HS-27A (cell line): ENCODE data around the gene GAD2.

Experiments
- DNase-seq: peaks from one replicate; pipeline ENCODE4 v3.0.0-alpha.2; 2012; ENCODE audit warnings: low read depth, missing footprints

The GAD2 gene

DNA sequence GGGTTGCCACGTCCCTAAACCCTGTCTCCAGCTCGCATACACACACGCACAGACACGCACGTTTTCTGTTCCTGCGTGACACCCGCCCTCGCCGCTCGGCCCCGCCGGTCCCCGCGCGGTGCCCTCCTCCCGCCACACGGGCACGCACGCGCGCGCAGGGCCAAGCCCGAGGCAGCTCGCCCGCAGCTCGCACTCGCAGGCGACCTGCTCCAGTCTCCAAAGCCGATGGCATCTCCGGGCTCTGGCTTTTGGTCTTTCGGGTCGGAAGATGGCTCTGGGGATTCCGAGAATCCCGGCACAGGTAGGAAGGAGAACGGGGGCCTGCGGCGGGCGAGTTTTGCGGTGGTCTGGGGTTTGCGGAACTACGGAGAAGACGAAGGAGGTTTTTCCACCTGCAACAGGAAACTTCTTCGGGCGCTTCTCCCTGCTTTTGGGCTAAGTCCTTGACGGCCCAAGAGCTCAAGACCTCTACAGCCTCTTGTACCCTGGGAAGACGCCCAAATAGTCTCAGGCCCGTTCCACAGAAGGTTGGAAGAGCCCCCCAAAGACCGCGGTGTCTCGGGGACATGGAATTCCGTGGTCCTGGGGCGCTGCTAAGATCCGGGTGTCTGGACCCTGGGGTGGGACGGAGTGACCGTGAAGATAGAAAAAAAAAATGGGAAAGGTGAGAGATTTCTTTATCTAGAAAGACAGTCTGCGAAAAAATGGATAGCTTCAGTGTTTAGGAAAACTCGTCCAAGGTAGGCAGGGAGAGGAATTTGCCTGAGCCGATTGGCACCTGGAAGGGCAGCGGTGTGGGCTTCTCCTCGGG, at the start of gene GAD2:
TSS of gene GAD2 (plus strand) at position 190 of the 811 bp plus-strand sequence. CDS start at position 226, 36 bp downstream.
- DNase-seq = no peak

DNA sequence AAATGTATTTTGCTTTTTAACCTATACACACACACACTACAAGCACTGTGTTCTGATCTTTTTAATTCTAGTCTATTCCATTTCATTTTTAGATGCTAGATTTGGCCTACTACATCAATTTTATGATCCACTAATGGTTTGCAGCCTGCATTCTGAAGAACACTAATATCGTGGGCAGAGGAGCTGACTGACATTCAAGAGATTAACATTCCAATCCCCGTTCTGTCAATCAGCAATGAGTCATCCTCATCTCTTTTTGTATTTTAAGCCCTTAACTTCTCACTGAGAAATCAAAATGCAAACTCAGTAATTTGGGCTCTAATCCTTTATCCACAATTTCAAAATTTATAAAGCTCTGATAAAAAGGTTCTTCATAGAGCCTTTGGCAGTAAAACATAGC, 47.1 kb upstream of the GAD2 start:
- no peak for DNase-seq

DNA sequence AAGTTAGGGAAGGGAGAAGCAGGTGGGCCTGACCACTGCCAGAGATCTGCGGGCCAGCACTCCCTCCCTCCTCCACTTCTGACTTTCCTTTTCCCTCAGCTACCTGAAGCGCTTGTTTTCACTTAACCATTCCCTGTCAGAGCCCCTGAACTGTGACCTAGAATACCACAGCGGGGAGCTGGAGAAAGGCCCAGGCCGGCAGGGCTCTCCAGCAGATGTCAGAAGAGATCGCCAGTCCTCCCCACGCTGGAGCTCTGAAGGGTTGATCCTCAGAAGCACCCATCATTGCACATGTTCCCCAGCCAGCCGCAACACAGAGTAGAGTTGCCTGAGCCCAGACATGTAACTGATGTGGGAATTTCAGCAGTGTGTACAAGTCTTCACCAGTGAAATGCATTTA, 44.4 kb upstream of the GAD2 start:
- DNase-seq = no peak

DNA sequence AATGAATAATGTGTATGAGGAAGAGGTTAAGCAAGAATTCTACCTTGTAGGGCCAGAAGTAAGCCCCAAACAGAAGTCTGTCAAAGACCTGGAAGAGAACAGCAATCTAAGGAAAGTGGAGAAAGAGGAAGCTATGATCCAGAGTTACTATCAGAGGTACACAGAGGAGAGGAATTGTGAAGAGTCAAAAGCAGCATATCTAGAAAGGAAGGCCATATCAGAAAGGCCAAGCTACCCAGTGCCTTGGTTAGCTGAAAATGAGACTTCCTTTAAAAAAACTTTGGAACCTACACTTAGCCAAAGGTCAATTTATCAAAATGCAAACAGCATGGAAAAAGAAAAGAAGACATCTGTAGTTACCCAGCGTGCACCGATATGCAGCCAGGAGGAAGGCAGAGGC, 42.7 kb upstream of the GAD2 start:
- no peak for DNase-seq

DNA sequence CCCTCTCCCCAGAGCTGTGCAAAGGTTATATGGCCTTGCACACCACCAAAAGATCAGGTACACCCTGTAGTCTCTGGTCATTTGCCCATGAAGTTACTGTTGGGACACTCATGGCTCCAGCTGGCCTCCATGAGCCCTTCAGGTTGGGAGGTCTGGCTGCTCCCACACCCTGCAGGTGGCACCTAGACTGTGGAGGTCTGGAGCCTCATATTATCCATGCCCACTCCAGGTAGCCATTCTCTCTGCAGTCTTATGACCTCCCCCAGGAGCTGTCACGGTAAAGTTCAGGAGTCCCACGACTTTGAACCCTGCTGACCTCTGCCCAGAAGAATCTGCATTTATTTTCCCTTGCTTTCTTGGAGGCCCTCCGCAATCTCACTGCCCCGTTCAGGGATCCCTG, 39.2 kb upstream of the GAD2 start:
- DNase-seq = no peak

DNA sequence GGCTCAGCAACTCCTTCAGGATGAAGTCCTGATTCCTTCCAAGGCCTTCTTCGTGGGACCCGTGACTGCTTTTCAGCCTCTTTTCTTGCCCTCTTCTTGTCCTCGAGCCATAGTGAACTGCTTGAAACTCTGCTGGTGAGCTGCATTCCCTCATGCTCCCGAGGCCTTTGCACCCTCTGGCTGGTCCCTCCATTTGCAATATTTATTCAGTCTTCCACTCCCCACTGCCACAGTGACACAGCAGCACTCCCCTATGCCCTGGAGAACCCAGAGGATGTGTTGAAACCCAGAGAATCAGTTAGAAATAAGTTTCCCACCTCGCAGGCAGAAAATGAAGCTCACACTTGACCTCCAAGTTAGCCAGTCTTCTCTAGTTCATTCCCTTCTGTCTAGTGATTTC, 22.3 kb upstream of the GAD2 start:
- DNase-seq = no peak

DNA sequence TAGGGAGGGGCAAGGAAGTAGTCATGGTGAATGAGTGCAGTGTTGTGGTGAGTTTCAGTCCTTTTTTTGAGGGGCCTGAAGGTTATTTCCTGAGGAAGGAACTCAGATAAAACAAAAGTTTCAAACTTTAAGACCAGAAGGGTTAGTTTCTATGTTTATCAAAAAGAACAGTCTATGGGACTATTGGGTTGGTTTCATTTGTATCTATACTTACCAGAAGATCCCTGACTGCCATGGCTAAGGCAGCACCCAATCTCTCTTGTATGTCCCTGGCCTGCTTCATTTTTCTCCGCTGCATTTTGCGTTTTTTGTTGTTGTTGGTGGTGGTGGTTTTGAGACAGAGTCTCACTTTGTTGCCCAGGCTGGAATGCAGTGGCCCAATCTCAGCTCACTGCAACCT, 19.3 kb upstream of the GAD2 start:
- DNase-seq = no peak

DNA sequence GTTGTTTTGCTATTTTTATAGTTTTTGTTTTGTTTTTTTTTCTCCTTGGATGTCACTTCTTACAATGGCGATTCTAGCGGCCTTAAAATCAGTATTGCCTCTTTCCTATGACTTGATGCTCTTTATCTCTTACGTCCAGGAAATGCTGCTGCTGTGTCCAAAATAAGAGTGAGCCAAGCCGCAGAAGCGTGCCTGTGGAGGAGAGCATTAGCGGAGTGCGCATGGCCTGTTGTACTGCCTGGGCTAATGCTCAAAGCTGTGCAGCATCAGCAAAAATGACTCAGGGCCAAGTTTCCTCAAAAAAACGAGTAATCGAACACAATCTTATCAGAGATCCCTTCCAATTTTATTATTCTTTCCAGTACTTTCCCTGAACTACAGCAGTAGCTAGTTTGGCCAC, 18.5 kb upstream of the GAD2 start:
- DNase-seq = no peak

DNA sequence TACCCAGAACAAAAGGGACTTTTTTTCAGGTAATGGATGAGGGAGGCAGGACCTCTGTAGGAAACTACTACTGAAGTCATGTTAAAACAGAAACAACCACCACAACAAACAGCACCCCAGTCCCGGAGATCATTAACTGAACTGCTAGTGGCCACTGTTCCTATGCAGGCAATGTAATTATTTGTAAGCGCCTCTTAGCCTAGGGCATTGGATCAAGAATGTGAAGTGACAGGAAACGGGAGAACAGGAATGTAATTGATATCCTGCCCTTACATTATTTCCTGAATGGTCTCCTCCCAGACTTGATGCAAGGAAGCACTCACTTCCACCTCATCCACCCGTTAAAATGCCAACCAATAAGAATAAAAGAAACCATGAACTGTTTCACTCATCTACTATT, 16.7 kb upstream of the GAD2 start:
- DNase-seq = no peak

DNA sequence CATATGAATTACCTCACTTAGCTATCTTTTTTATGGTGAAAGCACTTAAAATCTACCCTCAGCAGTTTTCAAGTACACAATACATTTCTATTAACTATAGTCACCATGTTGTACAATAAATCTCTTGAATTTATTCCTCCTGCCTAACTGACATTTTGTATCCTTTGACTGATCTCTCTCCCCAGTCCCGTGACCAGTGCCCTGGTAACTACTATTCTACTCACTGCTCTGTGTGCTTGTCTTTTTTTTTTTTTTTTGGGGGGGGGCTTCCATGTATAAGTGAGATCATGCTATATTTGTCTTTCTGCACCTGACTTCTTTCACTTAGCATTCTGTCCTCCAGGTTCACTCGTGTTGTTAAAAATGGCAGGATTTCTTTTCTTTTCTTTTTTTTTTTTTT, 11.4 kb upstream of the GAD2 start:
- DNase-seq = no peak

DNA sequence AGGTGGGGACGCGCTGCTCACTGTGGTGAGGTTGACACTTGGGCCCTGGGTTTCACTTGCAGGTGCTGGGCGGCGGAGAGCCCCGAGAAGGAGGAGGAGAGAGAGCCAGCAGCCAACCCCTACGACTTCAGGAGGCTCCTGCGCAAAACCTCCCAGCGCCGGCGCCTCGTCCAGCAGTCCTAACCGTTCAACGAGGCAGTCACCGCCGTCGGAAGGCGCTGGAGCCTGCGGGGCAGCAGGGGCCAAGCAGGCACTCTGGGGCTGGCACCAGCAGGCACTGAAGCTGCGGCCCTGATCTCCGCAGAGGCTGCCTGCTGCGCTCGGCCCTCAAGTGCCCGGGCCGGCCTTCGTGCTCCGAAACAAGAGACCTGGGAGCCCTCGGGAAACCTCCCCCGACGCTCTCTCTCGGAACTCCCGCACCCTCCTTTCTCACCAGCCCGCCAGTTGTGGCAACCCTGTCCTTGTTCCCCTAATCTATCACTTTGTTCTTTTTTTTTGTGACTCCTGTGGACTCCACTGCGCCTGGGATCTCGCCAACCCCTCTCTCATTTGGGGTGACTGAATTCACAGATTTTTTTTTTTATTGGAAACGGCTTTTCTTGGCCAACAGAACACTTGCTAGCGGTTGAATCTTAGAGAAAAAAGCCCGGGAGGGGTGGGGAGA, 4.7 kb upstream of the GAD2 start:
- DNase-seq = no peak

DNA sequence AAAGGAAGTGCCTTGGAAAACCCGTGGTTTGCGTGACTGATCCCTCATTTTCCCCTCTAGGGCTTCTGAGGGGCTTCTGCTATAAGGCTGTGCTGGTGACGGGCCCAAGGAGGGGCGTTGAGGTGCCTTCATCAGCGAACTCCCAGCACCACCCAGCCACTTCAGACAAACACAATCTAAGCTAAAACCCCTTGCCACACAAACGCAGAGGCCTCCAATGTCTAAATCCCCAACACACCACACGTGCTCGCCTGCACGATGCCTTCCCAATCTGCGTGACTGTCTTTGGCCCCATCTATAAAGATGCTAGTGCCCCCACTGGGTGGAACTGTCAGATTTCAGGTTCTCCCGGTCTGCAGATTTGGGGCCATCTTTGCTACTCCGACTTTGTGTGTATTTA, 4.1 kb upstream of the GAD2 start:
- DNase-seq = no peak

DNA sequence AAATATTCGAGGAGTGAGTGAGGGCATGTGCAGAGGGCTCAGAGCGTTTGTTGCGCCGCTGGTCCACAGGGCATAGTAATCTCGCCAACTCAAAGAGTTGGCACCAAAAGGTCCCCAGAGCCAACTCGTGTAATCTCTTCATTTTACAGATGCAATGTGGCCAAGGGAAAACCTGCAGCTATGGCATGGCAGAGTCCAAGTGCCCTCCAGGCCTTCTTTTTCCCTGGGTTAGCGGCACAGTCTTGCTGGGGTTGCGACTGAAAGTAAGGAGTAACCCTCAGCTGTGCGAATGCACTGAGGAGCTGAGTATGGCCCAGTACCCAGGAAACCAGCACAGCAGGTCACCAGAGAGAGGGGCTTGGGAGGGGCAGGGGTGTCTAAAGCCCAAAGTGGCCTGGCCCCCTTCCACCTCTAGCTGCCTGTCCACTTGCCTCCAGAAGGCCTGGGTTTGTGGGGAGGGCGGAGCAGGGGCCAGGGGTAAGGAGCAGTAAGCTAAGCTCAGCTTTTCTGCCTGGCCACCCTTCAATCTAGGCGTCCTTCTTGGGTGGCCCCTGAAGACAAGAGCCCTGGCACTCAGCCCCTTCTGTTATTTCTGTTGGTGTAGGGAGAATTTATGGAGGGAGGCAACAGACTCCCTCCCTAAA, 3.3 kb upstream of the GAD2 start:
- no peak for DNase-seq

DNA sequence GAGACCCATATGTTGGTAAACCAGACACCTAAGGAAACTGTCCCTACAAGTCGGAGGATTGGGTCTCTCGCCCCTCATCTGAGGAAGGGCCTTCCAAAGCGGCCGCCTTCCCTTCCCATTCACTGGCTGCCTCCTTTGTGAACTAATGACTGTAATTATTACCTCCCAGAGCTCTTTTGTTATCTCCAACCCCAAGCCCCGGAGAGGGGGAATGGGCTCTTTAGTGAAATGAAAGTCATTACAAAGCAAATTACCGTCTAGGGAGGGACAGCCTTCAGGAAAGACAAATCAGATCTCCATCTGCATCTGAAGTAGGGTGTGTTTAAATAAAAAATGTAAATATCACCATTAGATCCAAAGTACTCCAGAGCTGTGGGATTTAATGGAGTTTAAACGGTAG, 2.6 kb upstream of the GAD2 start:
- DNase-seq = no peak

DNA sequence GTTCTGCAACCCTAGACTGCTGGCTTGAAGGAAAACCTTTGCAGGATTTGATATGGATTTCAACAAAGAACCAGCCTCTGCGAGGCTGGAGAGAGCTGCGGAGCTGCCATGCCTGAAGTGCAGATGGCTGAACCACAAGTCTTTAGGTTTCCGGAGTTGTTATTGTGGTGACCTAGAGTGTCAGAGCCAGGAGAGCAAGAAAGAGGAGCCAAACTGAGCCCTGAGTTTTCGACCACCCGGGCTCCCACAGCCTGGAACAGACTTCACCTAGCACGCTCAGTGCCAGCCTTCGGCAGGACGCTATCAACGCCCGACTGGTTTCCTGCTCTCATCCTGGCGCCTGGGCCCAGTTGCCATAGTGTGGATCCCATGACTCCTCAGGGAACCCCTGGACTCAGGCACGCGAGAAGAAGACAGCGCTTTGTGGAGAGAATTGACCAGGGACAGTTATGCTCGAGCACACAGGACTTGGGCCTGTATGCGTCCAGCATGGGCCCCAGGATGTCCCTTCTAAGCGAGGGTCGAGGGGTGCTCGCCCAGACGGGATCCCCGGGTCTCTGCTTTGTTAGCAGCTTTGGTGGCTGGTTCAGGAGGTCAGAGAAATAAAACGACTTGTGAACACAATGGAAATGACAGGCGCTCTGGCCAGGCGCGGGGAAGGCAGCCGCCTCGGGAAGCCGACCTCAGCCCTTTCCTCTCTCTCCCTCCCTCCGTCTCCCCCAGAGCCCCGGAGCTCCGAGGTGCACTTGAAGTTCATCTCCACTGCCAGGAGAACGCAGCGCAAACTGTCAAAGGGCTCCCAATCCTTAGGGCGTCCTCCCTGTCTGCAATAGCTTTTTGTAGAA, 1.8 kb upstream of the GAD2 start:
- DNase-seq = no peak

DNA sequence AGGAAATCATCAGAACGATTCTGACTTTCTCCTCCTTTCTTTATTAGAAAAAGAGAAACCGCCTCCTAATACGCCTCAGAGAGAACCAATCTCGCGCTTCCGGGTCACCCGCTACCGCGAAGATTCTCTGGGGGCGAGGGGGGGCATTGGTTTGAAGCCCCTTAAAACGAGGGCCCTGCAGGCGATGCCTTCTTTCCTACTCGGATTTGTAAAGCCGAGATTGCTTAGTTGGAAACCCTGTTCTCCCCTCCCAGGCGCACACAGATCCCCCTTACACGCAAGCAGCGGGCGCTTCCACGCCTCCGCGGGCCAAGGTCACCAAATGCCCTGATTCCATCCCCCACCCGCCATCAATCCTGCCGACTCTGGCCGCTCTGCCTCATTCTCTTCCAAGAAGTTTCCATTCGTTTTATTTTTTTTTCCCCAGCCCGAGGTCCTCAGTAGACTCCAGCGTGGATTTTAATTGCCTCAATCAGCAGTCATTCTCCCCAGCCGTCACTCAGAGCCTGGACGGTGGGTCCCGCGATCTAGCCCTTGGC, 1.1 kb upstream of the GAD2 start:
- DNase-seq = no peak

DNA sequence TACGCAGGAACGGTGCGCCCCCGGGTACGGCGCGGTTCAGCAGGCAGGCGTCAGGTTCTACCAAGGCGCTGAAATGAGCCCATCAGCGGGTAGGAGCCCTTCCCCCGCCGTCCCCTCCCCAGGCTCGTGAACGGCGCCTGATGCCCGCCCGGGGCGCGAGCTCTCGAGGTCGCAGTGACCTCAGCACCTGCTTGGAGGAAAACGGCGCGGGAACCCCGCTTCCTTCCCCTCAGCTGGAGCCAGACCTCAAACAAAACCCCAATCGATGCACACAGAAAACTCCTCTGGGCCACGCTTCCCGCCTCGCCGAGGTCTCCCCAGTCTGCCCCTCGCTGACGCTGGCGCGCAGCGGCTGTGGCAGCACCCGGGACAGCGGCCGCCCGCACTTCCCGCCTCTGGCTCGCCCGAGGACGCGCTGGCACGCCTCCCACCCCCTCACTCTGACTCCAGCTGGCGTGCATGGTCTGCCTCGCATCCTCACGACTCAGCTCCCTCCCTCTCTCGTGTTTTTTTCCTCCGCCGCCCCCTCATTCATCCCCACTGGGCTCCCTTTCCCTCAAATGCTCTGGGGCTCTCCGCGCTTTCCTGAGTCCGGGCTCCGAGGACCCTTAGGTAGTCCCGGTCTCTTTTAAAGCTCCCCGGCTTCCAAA, 514 bp upstream of the GAD2 start:
- no peak for DNase-seq

DNA sequence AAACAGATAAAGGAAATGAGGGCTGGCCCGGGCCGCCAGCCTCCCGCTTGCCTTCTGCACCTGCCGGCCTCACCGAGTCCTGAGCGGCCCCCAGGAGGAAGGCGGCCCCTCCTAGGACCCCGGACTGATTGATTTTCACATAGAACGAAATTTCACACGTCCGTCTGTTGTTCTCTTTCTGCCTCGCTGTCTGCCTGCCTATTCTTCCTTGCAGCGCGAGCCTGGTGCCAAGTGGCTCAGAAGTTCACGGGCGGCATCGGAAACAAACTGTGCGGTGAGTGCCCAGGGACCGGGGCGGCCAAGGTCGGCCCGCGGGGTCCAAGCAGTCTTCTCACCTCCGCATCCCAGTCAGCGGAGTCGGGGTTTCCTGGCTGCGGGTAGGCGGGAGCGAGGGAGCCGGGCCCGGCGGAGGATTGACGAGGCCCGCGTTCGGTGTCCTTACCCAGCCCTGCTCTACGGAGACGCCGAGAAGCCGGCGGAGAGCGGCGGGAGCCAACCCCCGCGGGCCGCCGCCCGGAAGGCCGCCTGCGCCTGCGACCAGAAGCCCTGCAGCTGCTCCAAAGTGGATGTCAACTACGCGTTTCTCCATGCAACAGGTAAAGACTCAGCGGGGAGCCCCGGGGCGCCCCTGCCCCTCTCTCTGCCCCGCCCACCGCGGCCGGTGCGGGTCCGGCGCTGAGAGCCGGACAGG, 967 bp downstream of the GAD2 start:
- no peak for DNase-seq

DNA sequence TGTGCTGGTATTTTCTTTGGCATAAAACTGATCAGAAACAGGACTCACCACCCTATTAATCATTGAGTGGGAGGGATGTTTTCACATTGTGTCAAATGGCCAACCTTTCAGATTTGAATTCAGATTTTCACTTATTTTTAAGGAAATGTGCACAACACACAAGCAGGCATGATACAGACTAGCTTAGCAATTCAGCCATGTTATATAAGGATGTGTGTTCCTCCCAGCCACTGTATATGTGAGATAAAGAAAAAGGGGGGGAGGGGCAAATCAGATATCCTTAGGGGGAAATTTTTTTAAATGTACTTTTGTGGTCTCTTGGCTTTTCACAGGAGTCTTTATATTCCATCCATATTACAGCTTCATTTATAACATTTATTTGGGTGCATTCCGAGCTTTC, 3.1 kb downstream of the GAD2 start:
- DNase-seq = no peak

DNA sequence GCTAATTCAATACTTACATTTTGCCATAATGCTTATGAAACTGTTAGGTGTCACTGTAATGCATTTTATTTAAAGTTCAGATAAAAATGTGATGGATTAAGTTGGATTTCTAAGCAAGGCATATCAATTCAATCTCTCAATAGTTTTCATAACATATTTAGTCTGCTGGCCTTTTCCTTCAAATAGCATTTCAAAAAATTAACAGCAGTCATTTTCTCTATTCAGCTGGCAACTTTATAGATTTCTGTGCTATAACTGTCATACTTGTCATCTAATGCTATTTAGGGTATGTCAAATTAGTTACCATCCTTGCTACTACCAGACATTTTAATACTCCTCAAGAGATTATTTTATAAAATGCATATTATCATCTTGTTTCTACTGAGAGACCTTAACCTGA, 4.3 kb downstream of the GAD2 start:
- no peak for DNase-seq

DNA sequence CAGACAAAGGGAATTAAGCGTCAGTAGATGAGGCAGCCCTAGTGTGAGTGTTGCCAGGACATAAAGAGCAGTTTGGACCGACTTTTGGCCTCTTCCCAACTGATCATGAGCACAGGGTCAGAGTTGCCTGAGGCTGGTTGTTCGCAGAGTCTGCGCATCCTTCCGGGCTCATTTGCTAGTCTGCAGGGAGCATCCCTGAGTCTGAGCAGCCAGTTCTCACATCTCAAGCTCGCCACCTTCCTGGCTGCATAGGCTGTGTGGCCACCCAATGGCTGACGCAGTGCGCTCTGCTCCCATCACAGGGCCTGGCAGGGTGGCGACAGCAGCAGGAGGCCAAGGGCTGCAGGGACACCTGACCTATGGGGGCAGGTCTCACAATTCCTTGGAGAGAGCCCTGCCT, 5.0 kb downstream of the GAD2 start:
- no peak for DNase-seq
